HG02938 (cell line): ENCODE data around the gene ARPP21.

Source experiments
- ATAC-seq: cut with Tn5 transposase; IDR thresholded peaks from one replicate; pipeline ENCODE4 v1.9.1; 2021; ENCODE audit warnings: mild to moderate bottlenecking, moderate library complexity; ENCODE audit not compliant: unreplicated experiment

ARPP21 gene

GRCh38 chr3:35641331-35641730, 2.0 kb downstream of the ARPP21 start:
- no peak for ATAC-seq

GRCh38 chr3:35641920-35642527, 2.7 kb downstream of the ARPP21 start:
- ATAC-seq: no peak

GRCh38 chr3:35643495-35643894, 4.2 kb downstream of the ARPP21 start:
- ATAC-seq: no peak

- no peak for ATAC-seq
Measured at GRCh38 chr3:35644451-35644850, 5.1 kb downstream of the ARPP21 start.

GRCh38 chr3:35645189-35645588, 5.9 kb downstream of the ARPP21 start:
- ATAC-seq: no peak

GRCh38 chr3:35646081-35646480, 6.8 kb downstream of the ARPP21 start:
- ATAC-seq: no peak

- ATAC-seq: no peak
Measured at GRCh38 chr3:35647461-35647860, 8.1 kb downstream of the ARPP21 start.

- ATAC-seq: no peak
Measured at GRCh38 chr3:35648347-35648746, 9.0 kb downstream of the ARPP21 start.

- ATAC-seq: no peak
Measured at GRCh38 chr3:35649405-35649804, 10.1 kb downstream of the ARPP21 start.

GRCh38 chr3:35651426-35651825, 12.1 kb downstream of the ARPP21 start:
- ATAC-seq: no peak

- no peak for ATAC-seq
Measured at GRCh38 chr3:35651851-35652250, 12.5 kb downstream of the ARPP21 start.

- no peak for ATAC-seq
Measured at GRCh38 chr3:35653347-35653746, 14.0 kb downstream of the ARPP21 start.

GRCh38 chr3:35654476-35654875, 15.2 kb downstream of the ARPP21 start:
- no peak for ATAC-seq

- ATAC-seq: no peak
Measured at GRCh38 chr3:35658686-35659085, 19.4 kb downstream of the ARPP21 start.

- ATAC-seq: no peak
Measured at GRCh38 chr3:35659768-35660167, 20.4 kb downstream of the ARPP21 start.

GRCh38 chr3:35663471-35663870, 24.1 kb downstream of the ARPP21 start:
- ATAC-seq: no peak

GRCh38 chr3:35664460-35664919, 25.2 kb downstream of the ARPP21 start:
- peak; percentile 79 for ATAC-seq

GRCh38 chr3:35665390-35666055, 26.2 kb downstream of the ARPP21 start:
- no peak for ATAC-seq

- no peak for ATAC-seq
Measured at GRCh38 chr3:35666888-35667287, 27.6 kb downstream of the ARPP21 start.

GRCh38 chr3:35670408-35670965, 31.2 kb downstream of the ARPP21 start:
- ATAC-seq: no peak

- no peak for ATAC-seq
Measured at GRCh38 chr3:35671483-35671882, 32.2 kb downstream of the ARPP21 start.

- no peak for ATAC-seq
Measured at GRCh38 chr3:35673017-35673416, 33.7 kb downstream of the ARPP21 start.
